ENCODE data around the gene UGT2A2.

- TF ChIP-seq CTCF (IDR thresholded peaks at IDR 0.05) (no peak), POLR2A (IDR thresholded peaks at IDR 0.05) (no peak)
Observed at GRCh38 chr4:69601065-69601464, 38.4 kb downstream of the UGT2A2 start.

All from Peyer's patch (tissue), 4 donors.